PC-9 (cell line): ENCODE measurements around the gene SLC7A11.

ENCODE experiments used
- CTCF ChIP-seq: fragments of 200-600 bp; sonication (generic); conservative IDR thresholded peaks from 2 replicates; pipeline ENCODE4 v1.6.1; 2017; ENCODE audit warnings: mixed run types, antibody characterized with exemption, mild to moderate bottlenecking, moderate library complexity
- EZH2 ChIP-seq: fragments of 200-600 bp; sonication (generic); IDR thresholded peaks from 2 replicates; pipeline ENCODE4 v1.8.0; 2017; ENCODE audit warnings: antibody characterized with exemption, low read depth

GRCh38 chr4:138189206-138189605 is 52.9 kb downstream of the SLC7A11 start:
- no peak for TF ChIP-seq CTCF
- TF ChIP-seq EZH2: no peak
